ENCODE results near the gene SERINC2. TPM values are rescaled to one million over a fixed set of nuclear protein-coding genes. Genes with fewer than 3 reads are reported as not detected.

Gene SERINC2
- total and polyA plus RNA-seq, 2 of the 8 experiments (the other 6 are each of a cell fraction or from before 2014, with no cell fraction given): 31.4 to 60.0 TPM

GRCh38 chr1:31439276-31439675, 26.3 kb downstream of the SERINC2 start:
- WGBS, 2 experiments (ENCODE audit: extremely low coverage in 1 of 2, insufficient coverage in 1 of 2, insufficient read length in 1 of 2, insufficient replicate concordance in 2 of 2, low coverage in 1 of 2, low lambda C conversion rate in 2 of 2, missing lambda C conversion rate in 1 of 2): 79% methylated on average over 3 of the region's 3 CpGs; no CpG with 5 or more reads in 1 of the 2 experiments
- no peak for TF ChIP-seq RFX5 (IDR thresholded peaks at IDR 0.05; ENCODE audit: borderline replicate concordance, low read depth, low read length)
- no peak for TF ChIP-seq FOSL1 (IDR thresholded peaks at IDR 0.05; ENCODE audit: insufficient read depth, low read depth, low read length)
- no peak for TF ChIP-seq KDM5A (IDR thresholded peaks at IDR 0.05; ENCODE audit: low read length)
- TF ChIP-seq RBBP5 (IDR thresholded peaks at IDR 0.05; ENCODE audit: borderline replicate concordance, low read depth, low read length): no peak
- TF ChIP-seq KDM1A (IDR thresholded peaks at IDR 0.05; ENCODE audit: borderline replicate concordance, low read length): no peak
- TF ChIP-seq POU5F1 (IDR thresholded peaks at IDR 0.05; ENCODE audit: low read depth, low read length): no peak
- TF ChIP-seq CBX8 (IDR thresholded peaks at IDR 0.05; ENCODE audit: borderline replicate concordance, low read depth, low read length): no peak
- TF ChIP-seq TCF12 (IDR thresholded peaks at IDR 0.05; ENCODE audit: low read depth, low read length): no peak
- no peak for TF ChIP-seq POLR2A (IDR thresholded peaks at IDR 0.05; ENCODE audit: control extremely low read depth in 1 of 2, low read depth in 2 of 2, low read length in 2 of 2)
- TF ChIP-seq SIRT6 (IDR thresholded peaks at IDR 0.05; ENCODE audit: low read length): no peak
- TF ChIP-seq ATF2 (IDR thresholded peaks at IDR 0.05; ENCODE audit: low read length): no peak
- TF ChIP-seq CTBP2 (IDR thresholded peaks at IDR 0.05; ENCODE audit: borderline replicate concordance, insufficient read depth, insufficient read length, low read length): no peak
- TF ChIP-seq SP4 (IDR thresholded peaks at IDR 0.05; ENCODE audit: low read length): no peak
- TF ChIP-seq YY1 (IDR thresholded peaks at IDR 0.05; ENCODE audit: low read depth, low read length): no peak

More at GRCh38 chr1:31439276-31439675, 26.3 kb downstream of the SERINC2 start:
- ChIA-PET CTCF (ENCODE audit: partially characterized antibody) (interaction anchor here (4.6 kb wide), 1 partner anchor 17 kb away, joined by 19 read pairs; no protein-coding TSS in a partner anchor), POLR2A (ENCODE audit: partially characterized antibody) (interaction anchor here (1.7 kb wide), 1 partner anchor 72 kb away, joined by 3 read pairs; no protein-coding TSS in a partner anchor)
- H3K23me2 ChIP-seq (ENCODE audit: low read depth, low read length): no peaks in the 10 kb centered on the region
- H4K8ac ChIP-seq (ENCODE audit: extremely low read depth, insufficient read depth, low read length): no peak overlapping the region
- H3K9me3 ChIP-seq (ENCODE audit: insufficient read depth in 2 of 2, low read depth in 1 of 2, low read length in 1 of 2): peaks cover 7 to 9% of the 10 kb centered on the region in 2 experiments; a peak in 3 of 4 replicates
- no peak overlapping the region for H2AK5ac ChIP-seq (ENCODE audit: low read depth, low read length)
- no peaks in the 10 kb centered on the region; a peak in 3 of 7 replicates for H3K4me1 ChIP-seq (replicated peaks in 1 of 4; ENCODE audit: control insufficient read depth in 3 of 4, insufficient read depth in 4 of 4, low read length in 3 of 4)
- H2AFZ ChIP-seq (ENCODE audit: low read length): no peak overlapping the region
- FAIRE-seq (no peak), DNase-seq (ENCODE audit: low read depth in 1 of 2, low spot score in 2 of 2) (no peak)
- H2BK15ac ChIP-seq (ENCODE audit: low read length): no peak overlapping the region
- H3K27ac ChIP-seq (ENCODE audit: low read depth, low read length): no peak overlapping the region
- no peak overlapping the region for H3K9ac ChIP-seq (replicated peaks in 1 of 4; ENCODE audit: extremely low read depth in 1 of 4, low read depth in 3 of 4, low read length in 3 of 4)
- H3K79me1 ChIP-seq (ENCODE audit: low read depth, low read length): no peaks in the 10 kb centered on the region; the same call in 1 of the 2 replicates
- peaks cover 0 to 2% of the 10 kb centered on the region in 2 experiments for H4K20me1 ChIP-seq (replicated peaks in 1 of 2; ENCODE audit: control insufficient read depth in 1 of 2, insufficient read depth in 2 of 2, low read length in 2 of 2)
- H2BK20ac ChIP-seq (ENCODE audit: low read length): no peak overlapping the region
- no peak overlapping the region for H2BK120ac ChIP-seq (replicated peaks; ENCODE audit: low read depth, low read length)
- H3K4me2 ChIP-seq (ENCODE audit: insufficient read depth in 1 of 2, low read depth in 2 of 2, low read length in 2 of 2): no peak overlapping the region
- no peak overlapping the region for H4K91ac ChIP-seq (replicated peaks; ENCODE audit: insufficient read length, low read length)
- H3K18ac ChIP-seq (ENCODE audit: extremely low read depth, low read length): no peak overlapping the region
- H3K4me3 ChIP-seq (ENCODE audit: extremely low read depth in 1 of 4, insufficient read depth in 2 of 4, low read depth in 3 of 4, low read length in 4 of 4): no peak overlapping the region
- no peaks in the 10 kb centered on the region for H3K79me2 ChIP-seq (ENCODE audit: control insufficient read depth in 1 of 2, insufficient read depth in 2 of 2, low read length in 2 of 2)
- H3K56ac ChIP-seq (replicated peaks; ENCODE audit: insufficient read length, low read depth, low read length): no peak overlapping the region
- no peak overlapping the region for H4K5ac ChIP-seq (ENCODE audit: insufficient read length, low read depth, low read length)
- no peaks in the 10 kb centered on the region for H3K36me3 ChIP-seq (ENCODE audit: control insufficient read depth in 2 of 4, insufficient read depth in 4 of 4, low read length in 3 of 4)
- no peaks in the 10 kb centered on the region for H3K27me3 ChIP-seq (replicated peaks in 1 of 4; ENCODE audit: control insufficient read depth in 3 of 4, extremely low read depth in 1 of 4, insufficient read depth in 3 of 4, low read length in 3 of 4)
- H2BK5ac ChIP-seq (ENCODE audit: low read depth, low read length): no peak overlapping the region
- H3K14ac ChIP-seq (ENCODE audit: insufficient read length): no peak overlapping the region
- H3K4ac ChIP-seq (replicated peaks; ENCODE audit: insufficient read length, low read depth, low read length): no peak overlapping the region
- no peak overlapping the region for H3K23ac ChIP-seq (ENCODE audit: insufficient read length)
- no peak overlapping the region for H2BK12ac ChIP-seq (ENCODE audit: low read depth, low read length)
